Left kidney (tissue), 2 donors: ENCODE measurements around the gene GPHN. TPM values are rescaled to one million over a fixed set of nuclear protein-coding genes. Genes with fewer than 3 reads are reported as not detected.

ENCODE experiments used
- DNase-seq: peaks from one replicate; pipeline ENCODE4 v3.0.0-alpha.2; 2013
- polyA plus RNA-seq: library from polyadenylated mRNA; unstranded; fragments of 120-200 nt; gene quantifications from one replicate; pipeline ENCODE4 v1.2.1, GENCODE V29; 2013; ENCODE audit not compliant: insufficient read length

Gene GPHN
- polyA plus RNA-seq, 1 donor = 78.2 TPM

DNA sequence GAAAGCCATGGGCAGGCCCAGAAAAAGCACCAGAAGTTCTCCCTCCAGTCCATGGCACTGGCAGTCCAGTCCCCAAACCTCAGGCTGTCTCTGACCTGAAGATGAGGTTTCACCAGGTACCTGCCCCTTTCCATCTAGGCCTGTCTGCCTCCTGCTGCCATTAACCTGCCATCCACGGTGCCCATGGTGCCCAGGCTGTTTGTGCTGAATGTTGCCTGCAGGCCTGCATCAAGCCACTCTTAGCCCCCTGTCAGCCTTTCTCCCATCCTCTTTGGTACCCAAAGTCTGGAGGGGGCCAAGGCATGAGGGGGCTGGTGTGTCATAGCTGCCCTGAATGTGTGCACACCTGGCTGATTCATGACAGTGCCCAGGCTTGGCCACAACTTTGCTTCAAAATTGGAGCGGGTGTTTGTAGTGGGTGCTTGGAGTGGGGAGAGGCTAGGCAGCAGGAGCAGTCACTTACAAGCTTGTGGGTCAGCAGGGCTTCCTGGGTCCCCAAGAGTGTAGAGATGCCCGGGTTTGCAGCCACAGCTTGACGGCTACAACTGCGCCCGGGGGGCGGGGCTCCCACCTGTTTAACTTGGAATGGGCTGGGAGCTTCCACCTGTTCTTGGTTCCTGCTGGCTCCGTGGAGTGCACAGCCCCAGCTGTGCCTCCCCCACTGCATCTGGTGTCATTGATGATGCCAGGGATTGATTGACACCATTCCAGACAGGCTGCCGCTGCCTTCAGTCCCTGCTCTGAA, 88.5 kb downstream of the GPHN start:
- no peak for DNase-seq

DNA sequence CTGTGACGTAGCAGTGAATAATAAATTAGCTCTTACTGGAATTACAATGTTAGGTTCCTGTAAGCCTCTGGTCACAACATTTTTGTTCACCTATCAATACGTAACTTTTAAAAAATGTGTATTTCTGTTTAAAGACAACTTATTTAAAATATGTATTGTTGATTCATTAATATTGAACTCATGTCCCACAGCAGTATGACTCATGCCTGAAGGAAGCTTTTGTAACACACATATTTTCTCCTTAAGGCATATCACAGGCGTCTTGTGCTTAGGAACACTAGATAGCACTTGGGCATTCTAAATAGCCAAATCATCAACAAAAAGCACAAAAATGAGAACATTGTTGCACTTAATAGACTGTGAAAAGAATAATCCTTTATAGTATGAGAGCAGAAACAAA, 92.5 kb downstream of the GPHN start:
- no peak for DNase-seq

DNA sequence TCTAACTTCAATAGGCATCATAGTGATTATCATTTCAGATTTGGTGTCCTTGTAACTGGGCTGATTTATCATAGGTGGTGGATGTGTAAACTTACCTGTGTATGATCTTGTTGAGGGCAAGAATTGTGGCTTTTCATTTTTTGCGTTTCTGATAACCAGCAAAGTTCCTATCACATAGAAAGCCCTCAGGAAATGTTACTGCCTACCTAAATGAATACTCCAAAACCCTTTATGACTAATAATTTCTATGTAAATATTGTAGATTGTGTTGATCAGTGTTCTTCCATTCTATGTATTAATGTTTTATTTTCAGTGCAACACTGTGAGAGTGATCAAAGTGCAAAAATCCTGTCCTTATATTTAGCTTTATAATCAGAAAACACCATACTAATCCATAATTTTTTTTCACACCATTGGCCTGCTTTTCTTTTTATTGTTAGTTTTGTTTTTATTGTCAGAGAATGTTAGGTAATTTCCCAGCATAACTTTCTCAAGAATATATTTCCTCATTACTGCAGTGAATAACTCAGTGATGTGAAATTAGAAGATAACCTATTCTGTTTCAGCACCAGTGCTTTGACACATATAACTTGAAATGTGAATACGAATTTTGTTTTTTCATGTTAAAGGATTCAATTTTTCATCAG, 94.1 kb downstream of the GPHN start:
- DNase-seq = no peak

DNA sequence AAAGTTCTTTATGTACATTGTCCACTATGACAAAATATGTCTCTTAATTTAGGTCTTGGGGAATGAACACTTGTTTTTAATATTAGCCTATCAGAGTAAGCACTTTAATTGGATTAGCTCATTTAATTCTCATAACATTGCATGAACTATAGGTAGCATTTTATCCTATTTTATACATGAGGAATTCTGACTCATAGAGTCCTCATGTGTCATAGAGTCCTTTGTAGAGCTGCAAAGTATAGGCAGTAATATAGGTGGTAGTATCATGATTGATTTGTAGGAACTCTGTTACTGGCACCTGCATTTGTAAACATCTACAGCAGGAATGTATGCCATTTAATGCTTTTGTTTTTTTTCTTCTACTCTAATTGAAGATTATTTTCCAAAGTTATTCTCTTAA, 96.0 kb downstream of the GPHN start:
- no peak for DNase-seq

DNA sequence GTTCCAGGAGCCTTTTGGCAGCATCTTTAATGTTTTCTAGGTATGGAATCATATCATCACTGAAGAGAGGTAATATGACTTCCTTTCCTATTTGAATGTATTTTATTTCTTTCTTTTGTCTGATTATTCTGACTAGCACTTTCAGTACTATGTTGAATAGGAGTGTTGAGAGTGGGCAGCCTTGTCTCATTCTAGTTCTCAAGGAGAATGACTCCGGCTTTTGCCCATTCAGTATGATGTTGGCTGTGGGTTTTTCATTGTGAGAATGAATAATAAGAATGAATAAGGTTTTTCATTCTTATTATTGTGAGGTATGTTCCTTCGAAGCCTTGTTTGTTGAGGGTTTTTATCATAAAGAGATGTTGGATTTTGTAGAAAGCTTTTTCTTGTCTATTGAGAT, 98.9 kb downstream of the GPHN start:
- DNase-seq = no peak

- no peak for DNase-seq
Measured at GRCh38 chr14:66610154-66610563, 102.2 kb downstream of the GPHN start.

DNA sequence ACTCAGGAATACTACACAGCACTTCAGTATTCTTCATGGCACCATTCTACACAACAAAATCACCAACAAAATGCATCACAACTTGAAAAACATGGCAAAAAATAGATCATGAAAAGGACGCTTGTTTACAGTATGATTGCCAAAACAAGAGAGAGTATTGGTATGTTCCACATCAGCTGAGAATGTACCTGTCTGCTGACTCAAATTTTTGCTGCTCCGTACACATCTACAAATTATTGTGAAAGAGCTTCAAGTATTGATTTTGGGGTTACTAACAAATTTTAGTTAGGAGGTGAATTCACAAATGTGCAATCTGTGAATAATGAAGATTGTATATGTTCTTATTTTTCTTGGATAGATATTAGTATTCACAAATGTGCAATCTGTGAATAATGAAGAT, 105.4 kb downstream of the GPHN start:
- DNase-seq = no peak

GRCh38 chr14:66619952-66620351, 112.0 kb downstream of the GPHN start:
- no peak for DNase-seq

DNA sequence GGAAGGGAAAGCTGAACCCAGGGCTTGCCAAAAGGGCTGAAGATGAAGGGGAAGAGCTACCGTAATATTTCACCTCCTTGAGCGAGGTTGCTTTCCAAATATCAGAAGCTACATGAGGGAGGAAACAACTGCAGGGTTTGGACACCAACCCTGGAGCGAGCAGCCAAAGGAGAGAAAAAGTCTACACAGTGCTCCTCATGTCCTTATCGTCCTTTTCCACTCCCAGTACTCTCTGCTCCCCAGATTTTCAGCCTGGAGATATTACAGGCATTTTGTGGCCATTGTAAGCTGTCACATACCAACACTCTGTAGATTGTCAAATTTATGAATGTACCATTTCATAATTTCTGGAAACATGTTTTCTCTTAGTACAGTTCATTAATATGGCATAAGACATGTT, 115.9 kb downstream of the GPHN start:
- DNase-seq = no peak

DNA sequence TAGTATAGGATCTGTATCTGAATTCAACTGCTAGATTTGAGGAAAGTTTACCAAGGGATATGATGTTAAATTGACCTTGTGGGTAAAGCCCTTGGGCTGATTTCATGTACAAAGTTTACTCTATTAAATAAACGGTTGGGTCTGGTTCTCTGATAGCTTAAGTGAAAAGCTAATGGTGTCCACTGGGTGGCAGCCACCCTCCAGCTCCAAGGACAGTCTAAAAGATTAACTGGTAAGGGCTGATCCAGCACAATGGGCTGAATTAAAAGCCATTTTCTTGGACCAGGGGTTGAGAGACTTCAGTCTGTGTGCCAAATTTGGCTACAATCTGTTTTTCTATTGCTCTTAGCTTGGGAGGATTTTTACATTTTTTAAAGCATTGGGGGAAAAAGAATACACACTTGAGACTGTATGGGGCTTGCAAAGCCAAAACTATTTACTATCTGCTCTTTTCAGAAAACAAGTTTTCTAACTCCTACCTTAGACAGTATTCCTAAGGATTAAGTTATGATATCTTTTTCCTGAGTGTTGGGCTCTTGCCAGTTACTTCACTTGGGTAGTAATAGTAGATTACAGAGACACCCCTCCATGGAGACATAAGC, 116.5 kb downstream of the GPHN start:
- DNase-seq = peak; percentile 25

DNA sequence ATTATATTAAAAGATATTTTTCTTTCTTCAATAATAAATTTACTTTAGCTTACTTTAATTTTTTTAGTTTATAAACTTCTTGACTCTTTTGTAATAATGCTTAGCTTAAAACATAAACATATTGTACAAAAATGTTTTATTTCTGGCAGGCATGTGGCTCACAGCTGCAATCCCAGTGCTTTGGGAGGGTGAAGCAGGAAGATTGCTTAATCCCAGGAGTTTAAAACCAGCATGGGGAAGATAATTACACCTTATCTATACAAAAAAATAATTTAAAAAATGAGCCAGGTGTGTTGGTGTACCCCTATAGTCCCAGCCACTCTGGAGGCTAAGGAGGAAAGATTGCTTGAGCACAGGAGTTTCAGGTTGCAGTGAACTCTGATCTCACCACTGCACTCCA, 120.7 kb downstream of the GPHN start:
- DNase-seq = no peak

DNA sequence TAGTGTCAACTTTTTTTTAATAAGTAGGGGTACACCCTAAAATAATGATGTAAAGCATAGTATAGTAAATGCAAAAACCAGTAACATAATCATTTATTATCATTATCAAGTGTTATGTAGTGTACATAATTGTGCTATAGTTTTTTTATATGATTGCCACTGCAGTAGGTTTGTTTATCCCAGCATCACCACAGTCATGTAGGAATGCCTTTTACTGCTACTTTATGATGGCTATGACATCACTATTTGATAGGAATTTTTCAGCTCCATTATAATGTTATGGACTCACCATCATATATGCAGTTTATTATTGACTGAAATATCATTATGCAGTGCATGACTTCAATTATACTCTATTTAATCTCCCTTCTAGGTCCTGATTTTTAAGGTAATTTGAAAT, 121.6 kb downstream of the GPHN start:
- no peak for DNase-seq

DNA sequence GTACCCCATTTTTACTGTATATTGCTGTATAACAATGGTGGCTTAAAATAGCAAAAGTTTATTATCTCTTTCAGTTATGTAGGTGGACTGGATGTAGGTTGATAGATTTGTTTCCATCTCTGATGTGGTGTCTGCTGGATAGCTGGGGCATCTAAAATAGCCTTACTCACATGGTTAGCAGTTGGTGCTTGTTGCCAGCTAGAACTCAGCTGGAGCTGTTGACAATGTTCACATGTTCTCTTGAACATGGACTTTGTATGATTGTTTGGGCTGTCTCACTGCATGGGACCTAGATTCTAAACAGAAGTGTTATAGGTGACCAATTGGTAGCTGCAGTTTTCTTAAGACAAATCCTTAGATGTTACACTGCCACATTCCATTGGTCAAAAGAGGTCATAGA, 126.9 kb downstream of the GPHN start:
- DNase-seq = no peak

GRCh38 chr14:66635435-66635834, 127.5 kb downstream of the GPHN start:
- DNase-seq = no peak

DNA sequence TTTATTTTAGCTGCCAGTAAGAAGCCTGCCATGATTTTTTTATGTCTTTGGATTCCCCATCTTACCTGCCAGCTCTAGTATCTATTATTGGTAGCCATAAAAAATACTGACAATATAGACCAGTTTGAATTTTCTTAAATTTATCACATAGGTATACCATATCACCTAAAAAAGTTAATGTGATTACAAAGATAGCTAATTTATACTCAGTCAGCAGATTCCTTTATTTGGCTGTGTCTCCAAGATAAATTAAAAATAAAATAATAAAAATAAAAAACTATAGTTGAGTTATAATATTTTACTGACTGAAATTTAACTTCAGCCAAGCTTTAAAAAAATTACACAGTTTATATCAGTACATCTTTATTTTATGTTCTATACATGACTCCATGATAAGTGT, 128.3 kb downstream of the GPHN start:
- no peak for DNase-seq

GRCh38 chr14:66638689-66639088, 130.7 kb downstream of the GPHN start:
- no peak for DNase-seq

DNA sequence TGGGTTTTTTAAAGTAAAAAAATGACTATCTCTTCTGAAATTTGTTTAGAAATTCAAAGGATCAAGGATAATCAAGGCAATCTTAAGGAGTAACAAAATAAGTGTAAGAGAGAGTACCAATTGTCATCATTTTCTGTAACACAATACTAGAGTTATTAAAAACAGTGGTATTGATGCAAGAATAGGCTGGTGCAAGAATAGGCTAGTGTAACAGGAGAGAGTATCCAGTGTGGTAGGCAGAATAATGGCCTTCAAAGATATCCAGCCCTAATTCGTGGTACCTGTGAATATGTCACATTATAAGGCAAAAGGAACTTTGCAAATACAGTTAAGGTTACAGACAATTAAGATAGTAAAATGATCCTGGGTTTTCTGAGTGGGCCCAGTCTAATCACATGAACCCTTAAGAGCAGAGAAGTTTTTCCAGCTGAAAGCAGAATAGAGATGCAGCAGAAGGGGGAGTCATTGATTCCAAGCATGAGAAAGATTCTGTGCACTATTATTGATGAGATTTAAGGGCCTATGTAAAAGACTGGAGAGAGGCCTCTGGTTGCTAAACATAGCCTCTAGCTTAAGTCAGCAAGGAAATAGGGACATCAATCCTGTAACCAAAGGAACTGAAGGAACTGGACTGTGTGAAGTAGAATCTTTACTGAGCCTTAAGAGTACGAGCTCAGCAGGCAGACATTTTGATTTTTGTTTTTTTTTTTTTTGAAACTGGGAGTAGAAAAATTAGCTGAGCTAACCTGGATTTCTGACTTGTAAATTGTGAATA, 134.1 kb downstream of the GPHN start:
- DNase-seq = no peak

DNA sequence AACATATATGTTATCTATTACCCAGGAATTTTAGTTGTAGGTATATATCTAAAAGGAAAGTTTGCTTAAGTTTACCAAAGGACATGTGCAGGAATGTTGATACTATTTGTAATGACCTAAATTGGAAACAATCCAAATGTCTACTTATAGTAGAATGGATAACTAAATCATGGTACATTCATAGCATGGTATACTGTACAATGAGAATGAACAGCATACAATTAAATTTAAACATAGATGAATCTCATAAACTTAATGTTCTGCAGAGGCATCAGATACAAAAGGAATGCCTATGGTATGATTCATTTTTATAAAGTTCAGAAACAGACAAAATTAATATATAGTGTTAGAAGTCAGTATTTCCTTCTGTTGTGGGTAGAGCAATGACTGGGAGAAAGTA, 135.4 kb downstream of the GPHN start:
- DNase-seq = no peak

DNA sequence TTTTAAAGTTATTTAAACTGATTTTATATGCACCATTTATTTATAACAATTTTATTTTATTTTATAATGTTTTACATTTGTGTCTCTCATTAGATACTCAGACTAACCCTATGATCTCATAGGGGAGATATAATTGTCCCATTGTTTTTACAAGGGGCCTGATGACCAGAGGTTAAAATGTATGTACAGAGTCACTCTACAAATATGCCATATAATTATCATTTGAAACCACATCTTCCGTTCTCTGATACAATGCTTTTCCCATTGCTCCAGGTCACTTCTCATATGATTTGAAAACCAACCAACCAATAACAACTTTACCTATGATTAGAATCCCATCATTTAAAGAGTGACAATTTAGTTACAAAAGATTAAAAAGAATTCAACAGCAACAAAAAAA, 137.8 kb downstream of the GPHN start:
- DNase-seq = no peak

- no peak for DNase-seq
Measured at GRCh38 chr14:66649498-66649897, 141.6 kb downstream of the GPHN start.

GRCh38 chr14:66650491-66650911, 142.6 kb downstream of the GPHN start:
- DNase-seq = no peak

GRCh38 chr14:66651536-66652220, 143.7 kb downstream of the GPHN start:
- DNase-seq = no peak
